OCI-LY1 (cell line): ENCODE measurements around the gene COQ4.

Experiments used
- H2AFZ ChIP-seq: fragments of 200-600 bp; sonication (generic), shearing (Covaris generic); 2 replicates; pipeline ENCODE4 v1.6.0; 2014; ENCODE audit warnings: antibody characterized with exemption, mild to moderate bottlenecking, low read length
- H3F3A ChIP-seq: fragments of 200-600 bp; sonication (generic), shearing (Covaris generic); 2 replicates; pipeline ENCODE4 v1.6.0; 2014; ENCODE audit warnings: mild to moderate bottlenecking, antibody characterized with exemption, low read length, moderate library complexity; ENCODE audit not compliant: insufficient read depth
- H3K27ac ChIP-seq: fragments of 200-600 bp; sonication (generic); 2 replicates; pipeline ENCODE4 v1.5.1; 2014; ENCODE audit warnings: low read length, mixed run types, mild to moderate bottlenecking, low read depth; ENCODE audit not compliant: poor library complexity, severe bottlenecking
- H3K27me3 ChIP-seq: fragments of 200-600 bp; sonication (generic); 2 replicates; pipeline ENCODE4 v1.6.0; 2014; ENCODE audit warnings: antibody characterized with exemption, mild to moderate bottlenecking, low read length, moderate library complexity; ENCODE audit not compliant: insufficient read depth
- H3K36me3 ChIP-seq: fragments of 200-600 bp; sonication (generic); 2 replicates; pipeline ENCODE4 v1.6.1; 2014; ENCODE audit warnings: mild to moderate bottlenecking, antibody characterized with exemption, low read length, moderate library complexity, mixed read lengths; ENCODE audit not compliant: insufficient read depth
- H3K4me1 ChIP-seq: fragments of 200-600 bp; sonication (generic); 2 replicates; pipeline ENCODE4 v1.5.1; 2014; ENCODE audit warnings: mild to moderate bottlenecking, low read length, moderate library complexity; ENCODE audit not compliant: insufficient read depth, severe bottlenecking
- H3K4me2 ChIP-seq: fragments of 200-600 bp; sonication (generic), shearing (Covaris generic); 2 replicates; pipeline ENCODE4 v1.6.1; 2014; ENCODE audit warnings: low read length
- H3K4me3 ChIP-seq: fragments of 200-600 bp; sonication (generic); 2 replicates; pipeline ENCODE4 v1.5.1; 2014; ENCODE audit warnings: low read length, low read depth, mild to moderate bottlenecking, mixed read lengths; ENCODE audit not compliant: poor library complexity, severe bottlenecking
- H3K79me2 ChIP-seq: fragments of 200-600 bp; shearing (Covaris generic); 2 replicates; pipeline ENCODE4 v1.6.1; 2016; ENCODE audit warnings: mixed run types, low read length, mixed read lengths; ENCODE audit not compliant: insufficient read depth
- H3K9ac ChIP-seq: fragments of 200-600 bp; sonication (generic), shearing (Covaris generic); 2 replicates; pipeline ENCODE4 v1.6.1; 2014; ENCODE audit warnings: mild to moderate bottlenecking, low read length, mixed read lengths
- H3K9me2 ChIP-seq: fragments of 200-600 bp; sonication (generic), shearing (Covaris generic); 2 replicates; pipeline ENCODE4 v1.6.1; 2014; ENCODE audit warnings: low read depth, mild to moderate bottlenecking, low read length, mixed read lengths
- H3K9me3 ChIP-seq: fragments of 200-600 bp; shearing (Covaris generic); 2 replicates; pipeline ENCODE4 v1.6.1; 2014; ENCODE audit warnings: low read length, mixed read lengths
- H4K20me1 ChIP-seq: fragments of 200-600 bp; sonication (generic), shearing (Covaris generic); 2 replicates; pipeline ENCODE4 v1.6.0; 2016; ENCODE audit warnings: mild to moderate bottlenecking, low read length; ENCODE audit not compliant: insufficient read depth
- EZH2 ChIP-seq: fragments of 200-600 bp; sonication (generic), shearing (Covaris generic); IDR thresholded peaks from 2 replicates; pipeline ENCODE4 v1.8.0; 2017; ENCODE audit warnings: borderline replicate concordance, mixed run types, mild to moderate bottlenecking, antibody characterized with exemption, low read length, moderate library complexity, mixed read lengths
- TF ChIP-seq, protein P1 (sequence below): fragments of 200-600 bp; sonication (generic), shearing (Covaris generic); IDR thresholded peaks from 2 replicates; pipeline ENCODE4 v1.5.1; 2017; ENCODE audit warnings: mild to moderate bottlenecking, antibody characterized with exemption, low read length, moderate library complexity, mixed read lengths

The COQ4 gene

DNA sequence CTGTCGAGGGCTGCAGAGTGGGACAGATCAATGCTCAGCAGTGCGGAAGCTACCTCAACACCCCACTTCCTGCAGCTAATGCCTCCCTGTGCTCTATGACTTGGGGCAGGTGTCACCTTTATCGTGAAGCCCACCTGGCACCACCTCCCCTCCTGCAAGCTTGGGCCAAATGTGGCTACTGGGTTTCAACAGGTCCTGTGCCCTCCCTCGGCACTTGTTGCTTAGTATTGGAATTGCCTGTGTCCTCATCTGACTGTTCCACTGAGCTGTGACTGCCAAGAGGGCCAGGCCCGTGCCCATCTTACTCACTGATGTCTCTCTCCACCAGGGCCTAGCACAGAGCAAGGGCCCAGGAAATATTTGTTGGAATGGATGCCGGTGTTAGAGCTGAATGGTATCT, 27.1 kb downstream of the COQ4 start:
- no peak overlapping the region for H3K4me3 ChIP-seq
- H3K4me1 ChIP-seq: no peaks in the 10 kb centered on the region
- H3K36me3 ChIP-seq: peaks cover 35% of the 10 kb centered on the region
- TF ChIP-seq, protein P1, sequence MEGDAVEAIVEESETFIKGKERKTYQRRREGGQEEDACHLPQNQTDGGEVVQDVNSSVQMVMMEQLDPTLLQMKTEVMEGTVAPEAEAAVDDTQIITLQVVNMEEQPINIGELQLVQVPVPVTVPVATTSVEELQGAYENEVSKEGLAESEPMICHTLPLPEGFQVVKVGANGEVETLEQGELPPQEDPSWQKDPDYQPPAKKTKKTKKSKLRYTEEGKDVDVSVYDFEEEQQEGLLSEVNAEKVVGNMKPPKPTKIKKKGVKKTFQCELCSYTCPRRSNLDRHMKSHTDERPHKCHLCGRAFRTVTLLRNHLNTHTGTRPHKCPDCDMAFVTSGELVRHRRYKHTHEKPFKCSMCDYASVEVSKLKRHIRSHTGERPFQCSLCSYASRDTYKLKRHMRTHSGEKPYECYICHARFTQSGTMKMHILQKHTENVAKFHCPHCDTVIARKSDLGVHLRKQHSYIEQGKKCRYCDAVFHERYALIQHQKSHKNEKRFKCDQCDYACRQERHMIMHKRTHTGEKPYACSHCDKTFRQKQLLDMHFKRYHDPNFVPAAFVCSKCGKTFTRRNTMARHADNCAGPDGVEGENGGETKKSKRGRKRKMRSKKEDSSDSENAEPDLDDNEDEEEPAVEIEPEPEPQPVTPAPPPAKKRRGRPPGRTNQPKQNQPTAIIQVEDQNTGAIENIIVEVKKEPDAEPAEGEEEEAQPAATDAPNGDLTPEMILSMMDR: no peak
- TF ChIP-seq EZH2: no peak
- H3K9me2 ChIP-seq: no peaks in the 10 kb centered on the region
- no peak overlapping the region for H3K4me2 ChIP-seq
- H4K20me1 ChIP-seq: no peaks in the 10 kb centered on the region
- no peaks in the 10 kb centered on the region for H3K79me2 ChIP-seq
- no peak overlapping the region for H3K9ac ChIP-seq
- no peaks in the 10 kb centered on the region for H3K9me3 ChIP-seq
- no peak overlapping the region for H2AFZ ChIP-seq
- H3F3A ChIP-seq: no peaks in the 10 kb centered on the region
- no peaks in the 10 kb centered on the region for H3K27me3 ChIP-seq
- H3K27ac ChIP-seq: no peak overlapping the region

DNA sequence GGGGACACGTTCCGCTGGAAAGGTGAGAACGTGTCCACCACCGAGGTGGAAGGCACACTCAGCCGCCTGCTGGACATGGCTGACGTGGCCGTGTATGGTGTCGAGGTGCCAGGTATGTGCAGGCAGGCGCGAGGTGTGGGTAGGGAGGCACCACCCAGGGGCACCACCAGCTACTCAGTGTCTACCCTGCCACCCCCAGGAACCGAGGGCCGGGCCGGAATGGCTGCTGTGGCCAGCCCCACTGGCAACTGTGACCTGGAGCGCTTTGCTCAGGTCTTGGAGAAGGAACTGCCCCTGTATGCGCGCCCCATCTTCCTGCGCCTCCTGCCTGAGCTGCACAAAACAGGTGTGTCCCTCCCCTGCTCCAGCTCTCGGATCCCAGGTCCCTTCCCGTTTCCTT, 32.8 kb downstream of the COQ4 start:
- Histone ChIP-seq H3K27ac (no peak overlapping the region), H3K9ac (no peak overlapping the region), H3K4me1 (no peaks in the 10 kb centered on the region), H3F3A (no peaks in the 10 kb centered on the region), H3K9me2 (no peaks in the 10 kb centered on the region), H3K79me2 (no peaks in the 10 kb centered on the region), H2AFZ (no peak overlapping the region), H3K27me3 (no peaks in the 10 kb centered on the region), H3K4me2 (no peak overlapping the region), H4K20me1 (no peaks in the 10 kb centered on the region), H3K36me3 (peaks cover 4% of the 10 kb centered on the region; the same call in 1 of the 2 replicates), H3K9me3 (no peaks in the 10 kb centered on the region), H3K4me3 (no peak overlapping the region)
- TF ChIP-seq, protein P1: no peak
- no peak for TF ChIP-seq EZH2

DNA sequence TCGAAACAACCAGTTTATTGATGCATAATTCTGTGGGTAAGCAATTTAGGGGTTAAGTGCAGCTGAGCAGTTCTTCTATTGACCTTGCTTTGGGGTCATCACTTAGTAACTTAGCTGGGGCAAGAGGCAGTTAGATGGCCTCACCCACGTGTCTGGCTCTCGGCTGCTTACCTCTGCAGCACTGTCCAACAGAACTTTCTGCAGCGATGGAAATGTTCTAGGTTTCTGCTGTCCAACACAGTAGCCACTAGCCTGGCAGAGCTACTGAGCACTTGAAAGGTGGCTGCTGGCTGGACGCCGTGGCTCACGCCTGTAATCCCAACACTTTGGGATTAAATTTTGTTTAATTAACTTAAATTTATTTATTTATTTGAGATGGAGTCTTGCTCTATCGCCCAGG, 35.5 kb downstream of the COQ4 start:
- Histone ChIP-seq H3K27ac (no peak overlapping the region), H3F3A (no peaks in the 10 kb centered on the region), H2AFZ (no peak overlapping the region), H3K9ac (no peak overlapping the region), H3K27me3 (no peaks in the 10 kb centered on the region), H3K9me3 (no peaks in the 10 kb centered on the region), H3K36me3 (no peaks in the 10 kb centered on the region), H3K79me2 (no peaks in the 10 kb centered on the region), H3K4me2 (no peak overlapping the region), H3K4me1 (peaks cover 11% of the 10 kb centered on the region), H3K9me2 (no peaks in the 10 kb centered on the region), H3K4me3 (no peak overlapping the region), H4K20me1 (no peaks in the 10 kb centered on the region)
- TF ChIP-seq EZH2: no peak
- TF ChIP-seq, protein P1: no peak
